ENCODE data around the gene ARHGAP30.
"Not testable (repeated sequence)": the region's sequence is repeated elsewhere in the genome, so short reads cannot be mapped to it uniquely, and the experiment has no call there.

The ARHGAP30 gene

DNA sequence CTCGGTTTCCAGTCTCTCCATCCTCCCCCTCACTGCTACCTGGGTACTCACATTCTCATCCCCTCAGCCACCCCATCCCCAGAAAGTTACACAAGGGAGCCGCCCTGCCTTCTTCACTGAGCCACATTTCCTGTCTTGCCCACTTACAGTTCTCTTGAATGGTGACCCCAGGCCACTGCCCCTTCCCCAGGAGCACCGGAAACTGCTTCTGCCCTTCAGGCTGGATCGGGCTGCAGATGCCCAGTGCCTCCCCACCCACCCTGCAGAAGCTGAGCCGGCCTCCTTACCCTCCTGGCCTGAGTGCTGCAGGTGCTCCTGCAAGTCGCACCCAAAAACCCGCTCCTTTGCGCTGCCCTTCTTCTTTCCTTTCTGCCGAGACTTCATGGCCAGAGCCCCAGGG lies 450 bp downstream of the ARHGAP30 start:
- DNase-seq = no peak

DNA sequence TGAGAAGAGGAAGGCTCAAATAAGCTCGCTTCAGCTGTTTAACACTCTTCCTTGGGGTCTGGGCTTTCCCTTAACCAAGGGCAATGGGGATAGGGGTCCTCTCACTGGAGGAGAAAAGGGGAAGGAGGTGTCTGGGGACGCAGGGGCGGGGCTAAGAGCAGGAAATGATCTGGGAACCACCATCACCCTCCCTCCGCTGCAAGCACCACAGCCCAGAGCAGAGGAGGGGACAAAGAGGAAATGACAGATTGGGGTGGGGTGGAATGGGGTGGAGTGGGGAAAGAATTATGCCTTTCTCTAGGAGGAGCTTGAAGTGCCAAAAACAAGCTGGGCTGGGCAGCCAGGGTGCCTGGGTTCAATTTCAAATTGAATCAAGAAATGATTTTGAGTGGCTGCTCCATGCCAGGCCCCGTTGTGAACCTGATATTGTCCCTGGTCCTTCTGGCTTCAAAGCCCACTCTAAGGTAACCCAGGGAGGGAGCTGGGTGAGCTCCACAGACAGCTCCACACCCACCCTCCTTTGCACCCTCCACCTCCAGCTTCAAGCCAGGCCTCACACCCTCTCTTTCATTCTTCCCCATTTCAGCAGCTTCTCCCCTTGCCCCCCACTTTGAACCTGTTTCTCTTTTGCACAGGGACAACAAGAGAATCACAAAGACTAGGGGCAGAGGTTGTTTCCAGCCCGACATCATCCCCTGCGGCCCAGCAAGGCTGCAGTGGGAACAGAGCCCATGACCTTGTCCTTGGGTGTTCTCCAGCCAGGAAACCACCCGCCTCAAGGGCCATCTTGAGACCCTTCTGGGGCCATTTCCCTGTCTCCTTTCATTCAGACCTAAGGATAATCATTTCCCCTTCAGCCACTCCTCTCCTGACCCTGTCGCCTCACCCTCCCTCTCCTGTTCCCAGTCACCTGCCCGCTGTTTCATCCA lies 1.1 kb downstream of the ARHGAP30 start:
- DNase-seq = peak; percentile 93 to 94

DNA sequence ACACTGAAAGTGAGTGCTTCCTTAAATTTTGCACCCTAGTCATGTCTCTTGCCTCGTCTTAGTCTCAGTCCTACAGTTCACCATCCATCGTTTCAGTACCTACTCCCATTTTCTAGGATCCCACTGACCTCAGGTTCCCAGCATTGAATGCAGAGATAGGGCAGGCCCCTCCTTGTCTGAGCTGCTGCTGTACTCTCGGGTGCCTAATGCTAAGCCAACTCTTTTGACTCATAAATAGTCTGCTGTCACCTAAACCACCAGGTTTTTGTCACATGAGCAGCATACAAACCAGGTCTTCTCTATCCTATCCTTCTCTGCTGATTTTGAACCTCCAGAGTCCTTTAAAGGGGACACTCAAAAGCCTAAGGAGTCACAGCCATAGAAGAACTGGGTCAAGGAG lies 3.0 kb downstream of the ARHGAP30 start:
- peak in 1 of 2 donors; percentile 34 for DNase-seq

DNA sequence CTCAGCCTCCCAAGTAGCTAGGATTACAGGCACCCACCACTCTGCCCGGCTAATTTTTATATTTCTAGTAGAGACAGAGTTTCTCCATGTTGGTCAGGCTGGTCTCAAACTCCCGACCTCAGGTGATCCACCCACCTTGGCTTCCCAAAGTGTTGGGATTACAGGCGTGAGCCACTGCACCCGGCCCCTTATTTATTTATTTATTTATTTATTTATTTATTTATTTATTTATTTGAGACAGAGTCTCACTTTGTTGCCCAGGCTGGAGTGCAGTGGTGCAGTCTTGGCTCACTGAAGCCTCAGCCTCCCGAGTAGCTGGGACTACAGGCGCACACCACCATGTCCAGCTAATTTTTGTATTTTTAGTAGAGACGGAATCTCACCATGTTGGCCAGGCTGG lies 4.0 kb downstream of the ARHGAP30 start:
- DNase-seq = not testable (repeated sequence)

DNA sequence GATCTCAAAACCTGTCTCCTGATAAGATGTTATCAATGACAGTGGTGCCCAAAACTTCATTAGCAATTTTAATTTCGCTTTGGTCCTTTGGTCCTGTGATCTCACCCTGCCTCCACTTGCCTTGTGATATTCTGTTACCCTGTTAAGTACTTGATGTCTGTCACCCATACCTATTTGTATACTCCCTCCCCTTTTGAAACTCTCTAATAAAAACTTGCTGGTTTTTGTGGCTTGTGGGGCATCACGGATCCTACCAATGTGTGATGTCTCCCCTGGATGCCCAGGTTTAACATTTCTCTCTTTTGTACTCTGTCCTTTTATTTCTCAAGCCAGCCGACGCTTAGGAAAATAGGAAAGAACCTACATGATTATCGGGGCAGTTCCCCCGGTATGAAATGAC lies 5.8 kb downstream of the ARHGAP30 start:
- DNase-seq = peak in 1 of 2 donors; percentile 31

DNA sequence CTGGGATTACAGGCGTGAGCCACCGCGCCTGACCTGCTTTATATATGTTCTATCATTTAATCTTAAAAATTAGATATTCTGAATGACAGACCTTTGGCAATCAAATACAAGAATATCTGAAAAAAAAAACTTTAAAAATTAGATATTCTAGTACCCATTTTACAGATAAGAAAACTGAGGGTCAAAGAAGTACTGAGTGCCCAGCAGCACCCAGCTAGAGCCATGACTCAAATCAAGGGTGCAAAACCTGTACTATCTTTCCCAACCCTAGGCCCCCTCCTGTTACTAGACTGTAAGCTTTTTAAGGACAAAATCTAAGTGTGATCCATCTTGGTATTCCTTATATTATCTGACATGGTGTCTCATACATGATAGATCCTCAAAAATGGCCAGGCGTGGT lies 8.3 kb downstream of the ARHGAP30 start:
- no peak for DNase-seq

DNA sequence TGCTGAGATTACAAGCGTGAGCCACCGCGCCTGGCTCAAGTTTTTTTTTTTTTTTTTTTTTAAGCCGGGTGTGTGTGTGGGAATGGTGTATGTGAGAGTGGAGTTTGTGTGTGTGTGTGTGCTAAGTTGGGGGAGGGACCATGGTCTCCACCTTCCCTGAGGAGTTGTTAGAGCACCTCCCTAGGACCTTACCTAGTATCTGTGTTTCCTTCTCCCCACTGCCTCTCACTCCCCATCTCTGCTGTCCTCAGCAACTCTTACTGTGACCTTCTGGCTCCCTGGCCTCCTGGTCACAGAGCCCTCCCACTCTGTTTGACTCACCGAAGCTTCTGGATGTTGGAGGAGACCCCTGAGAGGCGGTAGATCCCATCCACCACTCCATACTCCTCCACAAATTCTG lies 10.4 kb downstream of the ARHGAP30 start:
- DNase-seq = no peak

DNA sequence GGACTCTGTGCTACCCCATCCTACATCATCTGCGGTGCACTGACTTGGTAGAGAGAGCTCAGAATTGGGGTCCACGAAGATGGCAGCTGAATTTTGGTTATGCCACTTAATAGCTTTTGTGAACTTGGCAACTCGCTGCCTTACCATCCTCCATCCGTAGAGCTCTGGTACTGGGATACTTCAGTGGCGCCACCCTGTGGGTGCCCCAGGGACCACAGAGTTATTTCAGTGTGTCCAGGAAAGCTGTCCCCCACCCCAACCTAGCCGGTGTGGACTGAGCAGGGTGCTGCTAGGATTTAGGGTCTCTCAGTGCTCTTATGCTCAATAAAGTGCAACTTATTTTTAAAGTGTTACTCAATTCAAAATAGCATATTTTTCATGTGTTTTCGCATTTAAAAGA lies 14.9 kb downstream of the ARHGAP30 start:
- no peak for DNase-seq

DNA sequence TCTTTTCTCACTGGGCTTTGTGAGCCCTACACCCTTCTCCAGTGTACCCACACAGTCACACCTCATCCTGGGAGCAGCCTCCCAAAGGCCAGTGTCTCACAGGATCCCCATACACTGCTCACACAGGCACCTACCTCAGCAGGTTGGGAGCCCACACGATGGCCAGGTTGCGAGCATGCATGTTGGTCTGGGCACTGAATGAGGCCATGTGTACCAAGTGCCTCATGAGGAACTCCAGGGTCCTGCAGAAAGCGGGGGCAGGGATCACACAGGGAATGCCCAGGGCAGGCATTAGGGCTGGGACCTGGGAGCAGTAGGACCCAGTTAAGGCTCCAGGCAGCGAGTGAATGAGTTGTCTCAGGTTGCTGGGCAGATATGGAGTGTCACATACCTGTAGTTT lies 15.5 kb downstream of the ARHGAP30 start:
- no peak for DNase-seq

DNA sequence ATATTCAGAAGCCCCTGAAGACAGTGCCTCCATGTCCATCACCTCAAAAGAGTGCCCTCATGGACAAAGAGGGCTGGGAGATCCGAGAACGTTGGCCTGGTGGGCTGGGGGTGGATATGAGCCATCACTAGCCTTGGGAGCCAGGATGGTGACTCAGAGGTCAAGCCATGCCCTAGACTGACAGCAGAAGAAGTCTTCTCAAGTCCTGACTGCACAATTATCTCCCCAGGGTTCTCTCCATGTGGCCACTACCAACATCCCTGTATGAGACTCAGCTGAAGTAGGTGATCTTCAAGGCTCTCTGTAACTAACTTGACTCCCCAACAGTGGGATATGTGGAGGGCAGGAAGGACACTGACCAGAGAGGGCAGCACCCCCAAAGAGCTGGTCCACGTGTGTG lies 16.8 kb downstream of the ARHGAP30 start:
- no peak for DNase-seq

DNA sequence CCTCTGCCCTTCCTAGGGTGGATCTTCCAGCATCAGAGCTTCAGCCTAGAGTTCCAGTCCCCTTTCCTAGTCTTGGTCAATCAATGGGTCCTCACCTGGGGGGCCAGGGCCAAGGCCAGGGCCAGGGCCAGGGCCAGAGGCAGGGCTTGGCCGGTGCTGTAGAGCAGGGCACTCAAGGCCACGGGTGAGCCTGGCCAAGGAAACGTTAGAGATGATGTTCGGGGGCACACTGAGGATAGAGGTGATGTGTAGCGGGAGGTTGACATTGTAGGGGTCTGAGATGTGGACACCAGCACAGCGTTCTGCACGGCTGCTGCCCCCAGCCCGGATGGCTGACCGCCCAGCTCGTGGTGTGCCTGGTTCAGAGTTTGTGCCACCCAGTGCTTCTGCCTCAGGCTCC lies 18.5 kb downstream of the ARHGAP30 start:
- DNase-seq = no peak

DNA sequence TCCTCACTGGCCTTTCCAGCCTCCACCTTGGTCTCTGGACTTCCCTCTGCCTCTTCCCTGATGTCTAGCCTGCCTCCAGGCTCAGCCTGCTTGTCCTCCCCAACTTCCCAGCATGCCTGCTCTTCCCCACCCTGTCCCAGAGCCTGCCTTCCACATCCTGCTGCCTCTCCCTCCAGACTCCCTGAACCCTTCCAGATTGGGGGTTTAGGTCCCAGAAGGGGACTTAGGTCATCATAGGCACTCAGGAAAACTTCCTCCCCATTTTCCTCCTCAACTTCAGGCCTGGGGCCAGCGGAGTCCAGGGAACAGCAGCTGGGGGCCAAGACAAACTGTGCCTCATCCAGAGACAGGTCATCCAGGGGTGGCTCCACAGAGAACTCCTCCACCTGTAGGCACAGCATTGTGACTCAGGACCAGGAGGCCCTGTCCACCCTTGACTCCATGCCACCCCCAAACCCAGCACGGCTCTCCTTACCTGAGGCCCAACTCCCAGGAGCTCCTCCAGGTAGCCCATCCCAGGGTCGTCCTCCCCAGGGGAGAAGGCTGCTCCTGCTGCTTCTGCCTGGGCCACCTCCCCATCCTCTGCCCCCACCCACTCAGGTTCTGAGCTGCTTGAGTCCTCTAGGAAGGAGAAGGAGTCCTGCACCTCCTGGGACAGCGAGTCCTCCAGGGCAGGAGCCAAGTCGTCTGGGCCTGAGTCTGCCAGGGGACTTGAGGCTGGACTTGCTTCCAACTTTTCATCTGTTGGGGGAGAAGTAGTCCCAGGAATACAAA lies 20.6 kb downstream of the ARHGAP30 start:
- no peak for DNase-seq

DNA sequence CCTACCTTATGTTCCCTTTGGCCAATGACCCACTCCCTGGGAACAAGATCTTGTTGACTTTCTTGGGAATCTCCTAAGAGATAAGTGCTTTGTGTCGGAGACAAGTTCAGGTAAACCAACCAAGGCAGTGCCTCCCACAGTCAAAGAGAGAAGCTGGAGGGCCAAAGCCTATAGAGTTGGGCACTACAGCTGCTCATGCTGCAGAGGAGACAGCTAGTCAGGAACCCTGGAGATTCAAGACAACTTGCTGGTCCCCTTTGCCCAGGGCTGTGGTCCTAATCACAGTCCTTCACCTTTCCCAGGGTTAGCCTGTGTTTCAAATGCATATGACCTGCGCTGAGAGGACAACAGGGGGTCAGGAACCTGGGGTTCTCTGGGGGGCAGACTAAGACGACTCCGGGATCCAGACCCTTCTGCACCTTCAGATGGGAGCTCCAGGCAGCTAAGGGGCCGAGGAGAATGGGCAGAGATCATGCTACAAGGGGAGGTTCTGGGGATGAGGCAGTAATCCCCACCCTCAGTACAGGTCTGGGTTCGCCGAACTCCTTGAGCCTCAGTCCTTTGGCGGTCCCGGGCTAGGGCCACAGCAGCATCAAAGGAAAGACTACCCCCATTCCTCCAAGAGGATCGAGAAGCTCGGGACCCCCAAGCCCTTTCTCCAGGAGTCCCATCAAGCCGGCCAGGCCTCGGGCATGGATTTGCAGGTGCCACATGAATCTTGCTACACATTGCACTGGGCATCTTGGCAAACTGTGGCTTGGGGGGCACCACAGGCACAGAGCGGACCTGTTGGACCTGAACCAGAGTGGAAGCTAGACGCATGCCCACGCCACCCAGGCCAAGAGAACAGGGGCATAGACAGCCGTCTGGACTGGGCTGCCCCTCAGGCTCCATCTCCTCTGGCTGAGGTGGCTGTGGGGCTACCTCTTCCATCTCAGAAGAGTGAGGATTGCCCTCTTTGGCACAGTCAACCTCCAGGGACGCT lies 22.0 kb downstream of the ARHGAP30 start:
- DNase-seq = no peak

DNA sequence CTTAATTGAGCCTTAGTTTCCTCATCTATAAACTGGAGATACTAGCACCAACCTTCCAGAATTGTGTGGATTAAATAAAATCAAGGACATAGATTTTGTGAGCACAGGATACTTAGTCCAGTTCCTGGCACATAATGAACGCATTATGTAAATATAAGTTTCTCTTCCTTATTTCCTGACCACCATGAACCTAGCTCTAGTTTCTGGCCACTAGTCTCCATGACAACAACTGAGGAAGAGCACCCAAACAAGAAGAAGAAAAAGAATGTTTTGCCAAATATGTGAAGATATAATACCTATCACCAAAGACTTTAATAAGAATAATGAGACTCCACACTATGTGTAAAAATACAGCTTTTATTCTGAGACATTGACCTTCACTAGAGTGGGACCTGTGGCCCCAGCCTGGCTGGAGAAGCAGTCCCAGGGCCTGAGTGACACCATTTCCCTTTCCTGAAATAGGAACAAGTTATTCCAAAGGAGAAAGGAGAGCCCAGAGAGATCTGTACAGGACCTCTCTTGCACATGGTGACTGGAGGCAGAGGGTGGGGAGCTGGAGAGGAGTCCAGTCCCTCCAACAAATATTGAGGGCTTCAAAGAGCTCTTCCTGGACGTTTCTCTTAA lies 23.0 kb downstream of the ARHGAP30 start:
- DNase-seq = peak; percentile 42 to 53

DNA sequence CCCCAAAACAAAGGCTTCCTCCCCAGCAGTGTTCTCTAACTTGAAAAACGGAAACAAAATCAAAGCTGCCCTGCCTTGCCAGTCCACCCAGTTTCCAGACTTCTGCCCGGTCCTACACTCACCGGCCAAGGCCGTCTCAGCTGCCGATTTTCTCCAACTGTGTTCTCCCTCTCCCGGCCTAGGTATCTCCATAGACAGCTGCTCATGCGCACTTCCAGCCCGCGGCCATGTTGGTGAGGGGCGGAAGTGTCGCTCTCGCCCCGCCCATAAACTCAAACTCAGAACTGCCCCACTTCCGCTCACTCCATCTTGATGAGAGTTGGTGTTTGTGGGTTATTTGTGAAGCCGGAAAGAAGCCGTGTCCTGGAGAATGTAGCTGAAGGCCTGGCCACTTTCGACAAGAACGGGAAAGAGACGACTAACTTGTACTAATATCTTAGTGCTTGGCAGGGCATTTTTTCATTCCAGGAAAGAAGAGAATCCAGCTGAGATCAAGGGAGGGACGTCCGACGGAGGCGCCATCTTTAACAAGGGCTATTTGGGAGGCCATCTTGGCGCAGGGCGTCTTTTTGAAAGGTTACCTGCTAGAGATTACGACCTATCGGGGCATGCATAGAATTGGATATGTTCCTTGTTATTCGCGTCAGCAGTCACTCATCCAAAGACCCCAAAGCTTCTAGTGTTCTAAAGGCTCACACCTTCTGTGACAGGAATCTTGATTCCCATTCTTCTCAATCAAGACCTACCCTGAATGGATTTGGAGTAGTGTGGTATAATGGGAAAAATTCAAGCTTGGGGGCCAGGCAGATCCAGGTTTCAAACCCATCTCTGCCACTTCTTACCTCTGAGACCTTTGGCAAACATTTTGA lies 23.7 kb downstream of the ARHGAP30 start, which contains the start of gene USF1:
USF1 (minus strand) TSS at position 242 of the 869 bp plus-strand sequence. CDS start 2,702 bp downstream, outside the sequence.
- peak; percentile 95 to 96 for DNase-seq

DNA sequence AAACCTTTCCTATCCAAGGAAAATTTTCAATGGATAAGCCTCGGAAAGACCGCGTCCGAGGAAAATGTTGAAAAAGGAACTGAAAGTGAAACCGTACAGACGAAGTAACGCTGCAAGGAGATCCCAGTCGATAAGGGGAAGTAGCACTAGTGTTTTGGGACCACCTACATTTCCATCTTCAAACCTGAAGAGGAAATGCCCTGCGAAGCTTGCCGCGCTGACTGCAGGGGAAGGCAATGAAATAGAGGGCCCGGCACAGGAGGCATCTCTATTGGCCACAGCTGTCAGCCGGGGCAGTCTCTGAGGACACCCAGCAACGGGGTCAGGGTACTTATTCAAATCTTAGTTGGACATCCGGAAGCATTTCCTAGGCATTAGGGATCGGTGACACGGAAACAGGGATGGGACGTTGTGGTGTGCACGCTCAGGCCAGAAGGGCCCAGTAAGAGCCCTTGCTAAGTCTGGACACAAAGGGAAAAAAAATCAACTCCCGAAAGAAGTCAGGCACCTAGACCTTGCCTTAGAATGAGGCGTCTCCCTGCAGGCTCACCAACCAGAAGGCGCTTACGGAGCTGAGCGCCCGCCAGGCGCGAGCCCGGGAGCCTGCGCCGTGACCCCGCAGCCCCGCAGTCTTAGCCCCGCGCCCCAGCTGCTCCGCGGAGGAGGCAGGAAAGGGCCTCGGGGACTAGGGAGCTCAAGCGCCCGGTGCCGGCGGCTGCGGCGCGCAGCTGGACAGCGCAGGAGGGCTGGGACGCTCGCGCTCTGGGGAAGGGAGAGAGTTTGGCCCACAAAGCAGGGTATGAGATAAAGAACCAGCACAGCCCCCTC lies 24.6 kb downstream of the ARHGAP30 start:
- peak; percentile 81 to 82 for DNase-seq

DNA sequence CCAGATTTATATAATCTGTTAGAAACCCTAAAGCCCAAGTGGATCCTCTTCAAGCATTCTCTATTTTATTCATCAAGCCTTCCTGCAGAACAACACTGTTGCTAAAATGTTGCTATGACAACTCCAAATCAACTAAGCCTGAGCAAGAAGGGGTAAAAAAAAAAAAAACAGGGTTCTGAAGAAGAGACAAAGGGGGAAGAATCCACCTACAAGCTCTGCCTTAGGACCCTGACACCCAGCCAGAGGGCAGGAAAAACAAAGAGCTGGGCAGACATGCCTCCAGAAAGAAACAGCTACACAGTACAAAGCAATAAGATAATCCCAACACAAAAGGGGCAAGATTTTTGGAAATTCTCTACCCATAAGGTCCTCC lies 25.2 kb downstream of the ARHGAP30 start:
- DNase-seq = peak; percentile 67 to 76

DNA sequence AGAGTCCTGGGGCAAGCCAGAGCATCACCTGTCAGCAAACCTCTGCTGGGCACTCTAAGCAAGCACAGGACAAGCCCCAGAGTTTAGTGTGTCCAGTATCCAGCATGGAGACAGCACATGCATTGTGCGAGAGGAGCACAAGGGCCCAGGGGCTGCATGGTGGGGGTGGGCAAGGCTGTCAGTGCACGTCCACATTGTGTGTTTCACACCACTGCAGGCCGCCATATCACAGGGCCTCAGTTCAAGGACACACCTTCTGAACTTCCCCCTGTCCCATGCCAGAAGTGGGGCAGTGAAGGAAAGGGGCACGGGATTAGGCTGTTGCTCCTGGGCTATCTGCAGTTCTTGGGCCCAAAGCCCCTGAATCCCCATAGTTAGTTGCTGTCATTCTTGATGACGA lies 30.1 kb downstream of the ARHGAP30 start:
- DNase-seq = no peak

DNA sequence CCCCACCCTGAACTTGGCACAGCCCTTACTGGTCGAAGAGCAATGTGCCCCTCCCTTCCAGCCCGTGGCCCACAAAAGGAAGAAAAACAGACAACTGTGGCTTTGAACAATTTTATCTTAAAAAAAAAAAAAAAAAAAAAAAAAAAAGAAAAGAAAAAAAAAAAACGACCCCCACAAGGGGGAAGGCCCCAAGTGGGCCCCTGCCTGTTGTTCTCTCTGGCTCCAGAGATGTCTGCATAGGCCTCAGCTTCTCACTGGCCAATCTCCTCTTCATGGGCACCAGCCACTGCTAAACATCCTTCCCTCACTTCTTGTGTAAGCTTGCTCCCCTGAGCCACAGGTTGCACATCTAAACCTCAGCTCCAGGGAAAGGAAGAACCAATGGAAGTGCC lies 30.5 kb downstream of the ARHGAP30 start:
- no peak for DNase-seq

DNA sequence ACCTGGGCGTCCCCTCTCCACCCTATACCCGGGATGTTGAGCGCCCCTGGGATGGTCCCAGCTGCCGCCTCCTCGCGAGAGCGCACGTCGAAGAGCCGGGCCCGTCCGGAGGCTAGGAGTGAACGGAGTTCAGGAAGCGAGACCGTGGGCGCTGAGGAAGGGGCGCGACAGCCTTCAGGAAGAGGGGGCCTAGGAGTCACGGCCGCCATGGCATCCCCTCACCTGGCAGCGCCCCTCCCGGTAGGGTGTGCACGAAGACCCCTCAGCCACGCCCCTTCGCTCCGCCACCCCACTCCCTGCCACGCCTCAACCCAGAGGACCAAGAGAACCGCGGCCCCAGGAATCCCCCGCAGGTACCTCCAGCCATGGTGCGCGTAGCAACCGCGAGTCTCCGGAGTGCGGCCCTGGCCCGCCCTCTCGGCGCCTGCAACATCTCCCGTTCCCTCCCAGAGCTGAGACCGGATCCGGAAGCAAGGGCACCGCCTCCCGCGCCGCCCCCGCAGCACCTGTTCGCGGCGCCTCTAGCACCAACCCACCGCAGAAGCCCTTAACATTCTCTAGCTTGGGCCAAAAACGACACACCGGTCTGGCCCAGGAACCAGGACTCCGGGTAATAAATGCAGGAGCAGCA lies 31.1 kb downstream of the ARHGAP30 start, which contains the start of gene TSTD1:
TSTD1 (minus strand) TSS at position 442 of the 631 bp plus-strand sequence; CDS start at position 367, 75 bp downstream.
- peak; percentile 88 to 91 for DNase-seq
